ENCODE data around the gene CHST7. TPM values are rescaled to one million over a fixed set of nuclear protein-coding genes. Genes with fewer than 3 reads are reported as not detected.

The CHST7 gene
- polyA plus RNA-seq, 1 experiment, result 2.1 TPM

- Histone ChIP-seq H3K27me3 (ENCODE audit: control insufficient read depth, insufficient read depth, low read length) (no peaks in the 10 kb centered on the region), H3K4me3 (ENCODE audit: low read depth, low read length) (no peak overlapping the region), H3K27ac (ENCODE audit: low read depth, low read length) (no peak overlapping the region), H3K9me3 (ENCODE audit: control insufficient read depth, insufficient read depth, low read length) (no peaks in the 10 kb centered on the region)
- TF ChIP-seq CTCF (IDR thresholded peaks at IDR 0.05; ENCODE audit: low read depth, low read length), result no peak
- CTCF ChIA-PET, result no interaction called here
- POLR2A ChIA-PET, result interaction anchor here (1.2 kb wide), 1 partner anchor 10 kb away, joined by 4 read pairs; no protein-coding TSS in a partner anchor
- no peak for DNase-seq (ENCODE audit: low read depth, low spot score)
Observed at GRCh38 chrX:46627711-46628419, 54.3 kb downstream of the CHST7 start.

- ChIA-PET CTCF (no interaction called here), POLR2A (interaction anchor here (0.6 to 1.2 kb wide), 2 partner anchors 9 to 46 kb away, joined by 4 to 6 read pairs; no protein-coding TSS in a partner anchor)
- DNase-seq (ENCODE audit: low read depth, low spot score), result peak; percentile 21
- no peak overlapping the region for H3K4me3 ChIP-seq (ENCODE audit: low read depth, low read length)
- no peaks in the 10 kb centered on the region for H3K27me3 ChIP-seq (ENCODE audit: control insufficient read depth, insufficient read depth, low read length)
- no peak for TF ChIP-seq CTCF (IDR thresholded peaks at IDR 0.05; ENCODE audit: low read depth, low read length)
- H3K27ac ChIP-seq (ENCODE audit: low read depth, low read length), result peak overlapping the region; percentile 47
- H3K9me3 ChIP-seq (ENCODE audit: control insufficient read depth, insufficient read depth, low read length), result no peaks in the 10 kb centered on the region
Observed at GRCh38 chrX:46628460-46629371, 55.2 kb downstream of the CHST7 start.

- Histone ChIP-seq H3K27me3 (ENCODE audit: control insufficient read depth, insufficient read depth, low read length) (no peaks in the 10 kb centered on the region), H3K27ac (ENCODE audit: low read depth, low read length) (no peak overlapping the region), H3K4me3 (ENCODE audit: low read depth, low read length) (no peak overlapping the region), H3K9me3 (ENCODE audit: control insufficient read depth, insufficient read depth, low read length) (no peaks in the 10 kb centered on the region)
- TF ChIP-seq CTCF (IDR thresholded peaks at IDR 0.05; ENCODE audit: low read depth, low read length), result no peak
- ChIA-PET POLR2A (no interaction called here), CTCF (no interaction called here)
- peak; percentile 13 for DNase-seq (ENCODE audit: low read depth, low spot score)
Observed at GRCh38 chrX:46630141-46630540, 56.6 kb downstream of the CHST7 start.

- ChIA-PET CTCF (no interaction called here), POLR2A (no interaction called here)
- no peaks in the 10 kb centered on the region for H3K27me3 ChIP-seq (ENCODE audit: control insufficient read depth, insufficient read depth, low read length)
- no peak overlapping the region for H3K27ac ChIP-seq (ENCODE audit: low read depth, low read length)
- no peaks in the 10 kb centered on the region for H3K9me3 ChIP-seq (ENCODE audit: control insufficient read depth, insufficient read depth, low read length)
- H3K4me3 ChIP-seq (ENCODE audit: low read depth, low read length), result no peak overlapping the region
- no peak for DNase-seq (ENCODE audit: low read depth, low spot score)
- TF ChIP-seq CTCF (IDR thresholded peaks at IDR 0.05; ENCODE audit: low read depth, low read length), result no peak
Observed at GRCh38 chrX:46634577-46634976, 61.0 kb downstream of the CHST7 start.

- no peak for TF ChIP-seq CTCF (IDR thresholded peaks at IDR 0.05; ENCODE audit: low read depth, low read length)
- H3K4me3 ChIP-seq (ENCODE audit: low read depth, low read length), result no peak overlapping the region
- ChIA-PET CTCF (no interaction called here), POLR2A (no interaction called here)
- H3K27me3 ChIP-seq (ENCODE audit: control insufficient read depth, insufficient read depth, low read length), result no peaks in the 10 kb centered on the region
- H3K9me3 ChIP-seq (ENCODE audit: control insufficient read depth, insufficient read depth, low read length), result no peaks in the 10 kb centered on the region
- H3K27ac ChIP-seq (ENCODE audit: low read depth, low read length), result no peak overlapping the region
- DNase-seq (ENCODE audit: low read depth, low spot score), result no peak
Observed at GRCh38 chrX:46635186-46635585, 61.6 kb downstream of the CHST7 start.
